WI38 (cell line): ENCODE measurements around the gene HENMT1.
"Not testable (repeated sequence)": the region's sequence is repeated elsewhere in the genome, so short reads cannot be mapped to it uniquely, and the experiment has no call there.

ENCODE experiments used
- H3K4me3 ChIP-seq: 2 replicates; pipeline ENCODE4 v1.5.1; 2011; ENCODE audit warnings: low read depth, mild to moderate bottlenecking, control low read depth, low read length
- CTCF ChIP-seq: IDR thresholded peaks from 2 replicates; pipeline ENCODE4 v1.5.1; 2012; ENCODE audit warnings: low read depth, mild to moderate bottlenecking, control low read depth, low read length

HENMT1 gene

GRCh38 chr1:108669679-108670078, 8.8 kb upstream of the HENMT1 start:
- H3K4me3 ChIP-seq = no peak overlapping the region
- TF ChIP-seq CTCF = no peak

- TF ChIP-seq CTCF = no peak
- no peak overlapping the region for H3K4me3 ChIP-seq
Measured at GRCh38 chr1:108668777-108669176, 7.9 kb upstream of the HENMT1 start.

GRCh38 chr1:108667422-108667821, 6.5 kb upstream of the HENMT1 start:
- H3K4me3 ChIP-seq = not testable (repeated sequence)

GRCh38 chr1:108665771-108666170, 4.9 kb upstream of the HENMT1 start:
- TF ChIP-seq CTCF = no peak
- no peak overlapping the region for H3K4me3 ChIP-seq

GRCh38 chr1:108665067-108665466, 4.2 kb upstream of the HENMT1 start:
- TF ChIP-seq CTCF = no peak
- H3K4me3 ChIP-seq = no peak overlapping the region

GRCh38 chr1:108664481-108664880, 3.6 kb upstream of the HENMT1 start:
- H3K4me3 ChIP-seq = no peak overlapping the region
- no peak for TF ChIP-seq CTCF

GRCh38 chr1:108663074-108663473, 2.2 kb upstream of the HENMT1 start:
- no peak for TF ChIP-seq CTCF
- H3K4me3 ChIP-seq = no peak overlapping the region

- TF ChIP-seq CTCF = no peak
- no peak overlapping the region for H3K4me3 ChIP-seq
Measured at GRCh38 chr1:108657356-108658080, 3.4 kb downstream of the HENMT1 start.
